Osteocyte (in vitro differentiated cells): ENCODE data around the gene MEGF11. TPM values are rescaled to one million over a fixed set of nuclear protein-coding genes. Genes with fewer than 3 reads are reported as not detected.

Experiments used
- DNase-seq: peaks from one replicate; pipeline ENCODE4 v3.0.0; 2021; ENCODE audit warnings: mixed read lengths; ENCODE audit not compliant: unreplicated experiment; ENCODE audit errors: extremely low spot score
- H3K27ac Mint-ChIP-seq: one replicate; pipeline ENCODE4 v1.8.0; 2021; ENCODE audit warnings: mild to moderate bottlenecking, mixed read lengths; ENCODE audit not compliant: unreplicated experiment
- H3K27me3 Mint-ChIP-seq: one replicate; pipeline ENCODE4 v1.8.0; 2021; ENCODE audit warnings: mixed read lengths; ENCODE audit not compliant: unreplicated experiment
- H3K36me3 Mint-ChIP-seq: one replicate; pipeline ENCODE4 v1.8.0; 2021; ENCODE audit warnings: mixed read lengths; ENCODE audit not compliant: unreplicated experiment
- H3K4me1 Mint-ChIP-seq: one replicate; pipeline ENCODE4 v1.8.0; 2021; ENCODE audit warnings: mixed read lengths; ENCODE audit not compliant: unreplicated experiment
- H3K4me3 Mint-ChIP-seq: one replicate; pipeline ENCODE4 v1.8.0; 2021; ENCODE audit warnings: mild to moderate bottlenecking, moderate library complexity, mixed read lengths; ENCODE audit not compliant: unreplicated experiment
- H3K9me3 Mint-ChIP-seq: one replicate; pipeline ENCODE4 v1.8.0; 2021; ENCODE audit warnings: mixed read lengths; ENCODE audit not compliant: unreplicated experiment
- CTCF ChIP-seq: fragments of 200-600 bp; sonication (generic); IDR thresholded peaks from 2 replicates; pipeline ENCODE4 v1.5.0; 2021; ENCODE audit warnings: antibody characterized with exemption, mild to moderate bottlenecking, moderate library complexity
- total RNA-seq: library from RNA; stranded (reverse); gene quantifications from 2 replicates; pipeline ENCODE4 v1.2.1, GENCODE V29; 2021

MEGF11 gene
- total RNA-seq, 1 donor from 2014 or later, result not detected

- Mint-ChIP-seq H3K36me3 (no peaks in the 10 kb centered on the region), H3K9me3 (no peaks in the 10 kb centered on the region), H3K4me3 (no peak overlapping the region), H3K27me3 (peaks cover 38% of the 10 kb centered on the region), H3K4me1 (no peaks in the 10 kb centered on the region), H3K27ac (no peak overlapping the region)
- no peak for DNase-seq
- TF ChIP-seq CTCF, result no peak
Measured at GRCh38 chr15:66215811-66216210, 37.7 kb downstream of the MEGF11 start.

- Mint-ChIP-seq H3K4me3 (no peak overlapping the region), H3K36me3 (no peaks in the 10 kb centered on the region), H3K27me3 (peaks cover 38% of the 10 kb centered on the region), H3K9me3 (no peaks in the 10 kb centered on the region), H3K27ac (no peak overlapping the region), H3K4me1 (no peaks in the 10 kb centered on the region)
- no peak for TF ChIP-seq CTCF
- no peak for DNase-seq
Measured at GRCh38 chr15:66214246-66214645, 39.3 kb downstream of the MEGF11 start.

GRCh38 chr15:66212563-66212921 is 41.0 kb downstream of the MEGF11 start:
- Mint-ChIP-seq H3K27ac (no peak overlapping the region), H3K9me3 (no peaks in the 10 kb centered on the region)

GRCh38 chr15:66211670-66212562 is 41.6 kb downstream of the MEGF11 start:
- no peaks in the 10 kb centered on the region for H3K36me3 Mint-ChIP-seq
- no peak overlapping the region for H3K4me3 Mint-ChIP-seq
- no peak overlapping the region for H3K27ac Mint-ChIP-seq
- H3K9me3 Mint-ChIP-seq, result no peaks in the 10 kb centered on the region
- no peaks in the 10 kb centered on the region for H3K4me1 Mint-ChIP-seq
- H3K27me3 Mint-ChIP-seq, result peaks cover 44% of the 10 kb centered on the region
- no peak for TF ChIP-seq CTCF
- DNase-seq, result no peak

More at GRCh38 chr15:66212563-66212921, 41.0 kb downstream of the MEGF11 start:
- Mint-ChIP-seq H3K4me1 (no peaks in the 10 kb centered on the region), H3K27me3 (peaks cover 38% of the 10 kb centered on the region), H3K4me3 (no peak overlapping the region), H3K36me3 (no peaks in the 10 kb centered on the region)
- TF ChIP-seq CTCF, result no peak
- DNase-seq, result no peak

- no peaks in the 10 kb centered on the region for H3K4me1 Mint-ChIP-seq
- H3K27ac Mint-ChIP-seq, result no peak overlapping the region
- no peak overlapping the region for H3K4me3 Mint-ChIP-seq
- no peaks in the 10 kb centered on the region for H3K9me3 Mint-ChIP-seq
- no peaks in the 10 kb centered on the region for H3K36me3 Mint-ChIP-seq
- DNase-seq, result no peak
- no peak for TF ChIP-seq CTCF
- H3K27me3 Mint-ChIP-seq, result peaks cover 48% of the 10 kb centered on the region
Measured at GRCh38 chr15:66210684-66211083, 42.9 kb downstream of the MEGF11 start.
